Panc1 (cell line): Measurements from ENCODE around the gene C9. TPM values are rescaled to one million over a fixed set of nuclear protein-coding genes. Genes with fewer than 3 reads are reported as not detected.

Source experiments
- ATAC-seq: fragments of 200-7000 bp; cut with Tn5 transposase; 2 replicates; pipeline ENCODE4 v1.9.1; 2020; ENCODE audit warnings: mild to moderate bottlenecking, moderate library complexity
- BruUV-seq: library from RNA; stranded (reverse); fragments of 400-500 nt; replicated peaks from 2 replicates; lab custom pipeline; 2021; lab: Mats Ljungman, UMichigan
- CTCF ChIA-PET: fragments of 300-600 bp; sonication (Branson Sonifier 250); formaldehyde crosslinking; loops from one replicate; lab custom pipeline; 2022; ENCODE audit warnings: antibody characterized with exemption; lab: Charles Lee
- POLR2A ChIA-PET: fragments of 300-600 bp; sonication (Branson Sonifier 250); formaldehyde crosslinking; loops from one replicate; lab custom pipeline; 2022; ENCODE audit warnings: antibody characterized with exemption; lab: Charles Lee
- DNase-seq: peaks from one replicate; pipeline ENCODE4 v3.0.0-alpha.2; 2010; ENCODE audit warnings: low read depth, low spot score
- H3K27ac ChIP-seq: 2 replicates; pipeline ENCODE4 v1.5.1; 2011; ENCODE audit warnings: mild to moderate bottlenecking, low read length, inconsistent platforms
- H3K27me3 ChIP-seq: fragments of 200-500 bp; sonication (Bioruptor generic); 2 replicates; pipeline ENCODE4 v1.6.0; 2014; ENCODE audit warnings: low read length, inconsistent platforms; ENCODE audit not compliant: control insufficient read depth, insufficient read depth
- H3K36me3 ChIP-seq: fragments of 200-500 bp; sonication (Bioruptor generic); 2 replicates; pipeline ENCODE4 v1.5.1; 2014; ENCODE audit warnings: inconsistent platforms, mild to moderate bottlenecking, low read length, moderate library complexity; ENCODE audit not compliant: control insufficient read depth, insufficient read depth
- H3K4me1 ChIP-seq: 2 replicates; pipeline ENCODE4 v1.5.1; 2011; ENCODE audit warnings: inconsistent platforms, mild to moderate bottlenecking, low read length, moderate library complexity; ENCODE audit not compliant: control insufficient read depth, insufficient read depth
- H3K4me3 ChIP-seq, 2 experiments: 2 replicates each; pipeline ENCODE4 v1.5.1; 2011 to 2012; ENCODE audit warnings: low read depth in 2 of 2, low read length in 2 of 2, mild to moderate bottlenecking in 2 of 2, inconsistent platforms in 1 of 2, moderate library complexity in 1 of 2
- H3K9me3 ChIP-seq: fragments of 200-500 bp; sonication (Bioruptor generic); 2 replicates; pipeline ENCODE4 v1.5.1; 2014; ENCODE audit warnings: low read depth, mild to moderate bottlenecking, inconsistent platforms, low read length, moderate library complexity; ENCODE audit not compliant: control insufficient read depth, insufficient read depth
- POLR2AphosphoS5 ChIP-seq: IDR thresholded peaks from 2 replicates; pipeline ENCODE4 v1.6.1; 2012; ENCODE audit warnings: mild to moderate bottlenecking, low read depth, low read length, moderate library complexity
- SIN3A ChIP-seq: IDR thresholded peaks from 2 replicates; pipeline ENCODE4 v1.6.1; 2012; ENCODE audit warnings: low read depth, mild to moderate bottlenecking, low read length, moderate library complexity, borderline replicate concordance; ENCODE audit not compliant: insufficient read depth
- TCF7L2 ChIP-seq: IDR thresholded peaks from 2 replicates; pipeline ENCODE4 v1.6.1; 2011; ENCODE audit warnings: mild to moderate bottlenecking, low read depth, low read length, inconsistent platforms
- in situ Hi-C: cut with HindIII; loops from 2 replicates; pipeline ENCODE4 v1.10.0; 2016; ENCODE audit warnings: low sequenced_read_pairs, low pct_unique_long_range_greater_than_20kb
- intact Hi-C: fragments of 100-400 bp; cut with micrococcal nuclease; formaldehyde crosslinking; loops from one replicate; pipeline ENCODE4 v1.10.0; 2022; ENCODE audit not compliant: unreplicated experiment
- total RNA-seq: library from RNA; stranded (reverse); gene quantifications from one replicate; pipeline ENCODE4 v1.2.1, GENCODE V29; 2021; ENCODE audit not compliant: unreplicated experiment
- TF ChIP-seq, protein P1 (sequence below), 2 experiments: IDR thresholded peaks; 2 replicates each; pipeline ENCODE4 v1.6.1; 2011 to 2012; ENCODE audit warnings: low read depth in 2 of 2, control low read depth in 1 of 2, low read length in 1 of 2, mild to moderate bottlenecking in 1 of 2, moderate library complexity in 1 of 2; ENCODE audit not compliant: insufficient read depth in 1 of 2
- TF ChIP-seq, protein P2 (sequence below): fragments of 450-650 bp; IDR thresholded peaks from 2 replicates; pipeline ENCODE4 v1.5.1; 2017; ENCODE audit warnings: mild to moderate bottlenecking

The C9 gene
- total RNA-seq, 1 experiment from 2014 or later, result 0.05 TPM

DNA sequence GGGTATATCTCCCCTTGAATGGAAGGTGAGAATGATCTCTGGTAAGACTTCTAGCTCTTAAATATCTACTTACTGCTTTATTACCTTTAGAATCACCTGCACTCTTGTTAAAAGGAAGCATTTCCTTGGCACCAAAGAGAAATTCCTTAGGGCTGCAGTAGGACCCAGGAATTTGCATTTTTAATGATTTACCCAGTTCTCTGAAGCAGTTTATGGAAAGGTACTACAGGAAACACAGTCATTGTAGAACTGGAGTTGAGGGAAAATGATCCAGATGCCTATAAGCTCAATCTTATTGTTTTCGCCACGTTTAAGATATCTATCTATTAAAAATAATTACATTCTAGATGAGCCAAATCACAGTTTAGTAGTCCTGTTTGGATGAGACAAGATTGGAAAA, 9.5 kb upstream of the C9 start:
- ATAC-seq (no peak), DNase-seq (no peak)
- Histone ChIP-seq H3K9me3 (no peaks in the 10 kb centered on the region), H3K27me3 (no peaks in the 10 kb centered on the region), H3K4me1 (no peaks in the 10 kb centered on the region), H3K27ac (no peak overlapping the region), H3K36me3 (no peaks in the 10 kb centered on the region; the same call in 1 of the 2 replicates), H3K4me3 (no peak overlapping the region)
- intact Hi-C loops, result no loop called here
- TF ChIP-seq, protein P1, sequence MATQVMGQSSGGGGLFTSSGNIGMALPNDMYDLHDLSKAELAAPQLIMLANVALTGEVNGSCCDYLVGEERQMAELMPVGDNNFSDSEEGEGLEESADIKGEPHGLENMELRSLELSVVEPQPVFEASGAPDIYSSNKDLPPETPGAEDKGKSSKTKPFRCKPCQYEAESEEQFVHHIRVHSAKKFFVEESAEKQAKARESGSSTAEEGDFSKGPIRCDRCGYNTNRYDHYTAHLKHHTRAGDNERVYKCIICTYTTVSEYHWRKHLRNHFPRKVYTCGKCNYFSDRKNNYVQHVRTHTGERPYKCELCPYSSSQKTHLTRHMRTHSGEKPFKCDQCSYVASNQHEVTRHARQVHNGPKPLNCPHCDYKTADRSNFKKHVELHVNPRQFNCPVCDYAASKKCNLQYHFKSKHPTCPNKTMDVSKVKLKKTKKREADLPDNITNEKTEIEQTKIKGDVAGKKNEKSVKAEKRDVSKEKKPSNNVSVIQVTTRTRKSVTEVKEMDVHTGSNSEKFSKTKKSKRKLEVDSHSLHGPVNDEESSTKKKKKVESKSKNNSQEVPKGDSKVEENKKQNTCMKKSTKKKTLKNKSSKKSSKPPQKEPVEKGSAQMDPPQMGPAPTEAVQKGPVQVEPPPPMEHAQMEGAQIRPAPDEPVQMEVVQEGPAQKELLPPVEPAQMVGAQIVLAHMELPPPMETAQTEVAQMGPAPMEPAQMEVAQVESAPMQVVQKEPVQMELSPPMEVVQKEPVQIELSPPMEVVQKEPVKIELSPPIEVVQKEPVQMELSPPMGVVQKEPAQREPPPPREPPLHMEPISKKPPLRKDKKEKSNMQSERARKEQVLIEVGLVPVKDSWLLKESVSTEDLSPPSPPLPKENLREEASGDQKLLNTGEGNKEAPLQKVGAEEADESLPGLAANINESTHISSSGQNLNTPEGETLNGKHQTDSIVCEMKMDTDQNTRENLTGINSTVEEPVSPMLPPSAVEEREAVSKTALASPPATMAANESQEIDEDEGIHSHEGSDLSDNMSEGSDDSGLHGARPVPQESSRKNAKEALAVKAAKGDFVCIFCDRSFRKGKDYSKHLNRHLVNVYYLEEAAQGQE (IDR thresholded peaks at IDR 0.05; ENCODE audit: insufficient read depth in 1 of 2, low read depth in 2 of 2, low read length in 1 of 2), result no peak
- no peak for TF ChIP-seq POLR2AphosphoS5
- TF ChIP-seq TCF7L2, result no peak
- no peak for TF ChIP-seq SIN3A
- TF ChIP-seq, protein P2, sequence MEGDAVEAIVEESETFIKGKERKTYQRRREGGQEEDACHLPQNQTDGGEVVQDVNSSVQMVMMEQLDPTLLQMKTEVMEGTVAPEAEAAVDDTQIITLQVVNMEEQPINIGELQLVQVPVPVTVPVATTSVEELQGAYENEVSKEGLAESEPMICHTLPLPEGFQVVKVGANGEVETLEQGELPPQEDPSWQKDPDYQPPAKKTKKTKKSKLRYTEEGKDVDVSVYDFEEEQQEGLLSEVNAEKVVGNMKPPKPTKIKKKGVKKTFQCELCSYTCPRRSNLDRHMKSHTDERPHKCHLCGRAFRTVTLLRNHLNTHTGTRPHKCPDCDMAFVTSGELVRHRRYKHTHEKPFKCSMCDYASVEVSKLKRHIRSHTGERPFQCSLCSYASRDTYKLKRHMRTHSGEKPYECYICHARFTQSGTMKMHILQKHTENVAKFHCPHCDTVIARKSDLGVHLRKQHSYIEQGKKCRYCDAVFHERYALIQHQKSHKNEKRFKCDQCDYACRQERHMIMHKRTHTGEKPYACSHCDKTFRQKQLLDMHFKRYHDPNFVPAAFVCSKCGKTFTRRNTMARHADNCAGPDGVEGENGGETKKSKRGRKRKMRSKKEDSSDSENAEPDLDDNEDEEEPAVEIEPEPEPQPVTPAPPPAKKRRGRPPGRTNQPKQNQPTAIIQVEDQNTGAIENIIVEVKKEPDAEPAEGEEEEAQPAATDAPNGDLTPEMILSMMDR, result no peak
- CTCF ChIA-PET, result no interaction called here
- POLR2A ChIA-PET, result no interaction called here
- no TSS peak for BruUV-seq
- in situ Hi-C loops, result no loop called here

DNA sequence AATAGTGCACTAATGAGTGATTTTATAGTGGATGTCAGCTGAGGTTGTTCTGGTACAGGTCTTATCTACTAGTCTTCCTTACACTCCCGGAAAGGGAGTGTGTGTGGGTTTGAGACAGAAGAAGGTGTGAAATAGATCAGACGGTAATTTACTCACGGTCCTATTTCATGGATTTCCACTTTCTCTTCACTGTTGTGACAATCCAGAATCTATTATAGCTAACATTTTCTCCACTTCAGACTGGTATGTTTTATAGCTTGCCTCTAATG, 7.0 kb upstream of the C9 start:
- H3K27ac ChIP-seq, result no peak overlapping the region
- H3K27me3 ChIP-seq, result no peaks in the 10 kb centered on the region
- DNase-seq (no peak), ATAC-seq (no peak)
- intact Hi-C loops (no loop called here), in situ Hi-C loops (no loop called here)
- no peak overlapping the region for H3K4me3 ChIP-seq
- ChIA-PET CTCF (no interaction called here), POLR2A (no interaction called here)
- no peaks in the 10 kb centered on the region for H3K4me1 ChIP-seq
- no peaks in the 10 kb centered on the region for H3K9me3 ChIP-seq
- TF ChIP-seq, protein P1 (IDR thresholded peaks at IDR 0.05; ENCODE audit: insufficient read depth in 1 of 2, low read depth in 2 of 2, low read length in 1 of 2), result no peak
- no peak for TF ChIP-seq POLR2AphosphoS5
- TF ChIP-seq, protein P2, result no peak
- TF ChIP-seq SIN3A, result no peak
- TF ChIP-seq TCF7L2, result no peak
- no peaks in the 10 kb centered on the region for H3K36me3 ChIP-seq
- no TSS peak for BruUV-seq
